ENCODE results near the gene IKZF3.

DNA sequence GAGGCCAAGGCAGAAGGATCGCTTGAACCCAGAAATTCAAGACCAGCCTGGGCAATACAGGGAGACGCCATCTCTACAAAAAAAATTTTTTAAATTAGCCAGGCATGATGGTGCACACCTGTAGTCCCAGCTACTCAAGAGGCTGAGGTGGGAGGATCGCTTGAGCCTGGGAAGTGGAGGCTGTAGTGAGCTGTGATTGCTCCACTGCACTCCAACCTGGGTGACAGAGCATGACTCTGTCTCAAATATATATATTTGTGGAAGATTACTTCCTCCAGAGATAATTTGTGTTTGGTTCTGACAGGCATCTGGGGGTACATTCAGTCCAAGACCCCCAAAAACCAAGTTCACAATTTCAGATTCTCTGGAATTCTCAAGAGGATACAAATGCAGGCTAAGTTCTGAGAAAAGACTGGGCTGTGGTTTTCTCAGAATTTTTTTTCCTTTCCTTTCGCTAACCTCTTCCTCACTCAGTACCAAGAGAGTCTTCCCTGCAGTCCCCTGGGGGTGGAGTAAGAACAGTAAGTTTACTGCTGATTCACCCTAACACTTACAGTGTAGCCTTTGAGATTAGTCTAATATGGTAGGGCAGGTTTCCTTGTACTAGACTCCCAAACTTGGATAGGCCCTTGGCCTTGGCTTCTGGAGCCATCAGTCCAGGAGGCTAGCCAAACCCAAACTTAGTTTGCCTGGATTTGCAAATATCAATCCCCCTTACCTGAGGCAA, 39.2 kb upstream of the IKZF3 start:
- TF ChIP-seq, protein P1, sequence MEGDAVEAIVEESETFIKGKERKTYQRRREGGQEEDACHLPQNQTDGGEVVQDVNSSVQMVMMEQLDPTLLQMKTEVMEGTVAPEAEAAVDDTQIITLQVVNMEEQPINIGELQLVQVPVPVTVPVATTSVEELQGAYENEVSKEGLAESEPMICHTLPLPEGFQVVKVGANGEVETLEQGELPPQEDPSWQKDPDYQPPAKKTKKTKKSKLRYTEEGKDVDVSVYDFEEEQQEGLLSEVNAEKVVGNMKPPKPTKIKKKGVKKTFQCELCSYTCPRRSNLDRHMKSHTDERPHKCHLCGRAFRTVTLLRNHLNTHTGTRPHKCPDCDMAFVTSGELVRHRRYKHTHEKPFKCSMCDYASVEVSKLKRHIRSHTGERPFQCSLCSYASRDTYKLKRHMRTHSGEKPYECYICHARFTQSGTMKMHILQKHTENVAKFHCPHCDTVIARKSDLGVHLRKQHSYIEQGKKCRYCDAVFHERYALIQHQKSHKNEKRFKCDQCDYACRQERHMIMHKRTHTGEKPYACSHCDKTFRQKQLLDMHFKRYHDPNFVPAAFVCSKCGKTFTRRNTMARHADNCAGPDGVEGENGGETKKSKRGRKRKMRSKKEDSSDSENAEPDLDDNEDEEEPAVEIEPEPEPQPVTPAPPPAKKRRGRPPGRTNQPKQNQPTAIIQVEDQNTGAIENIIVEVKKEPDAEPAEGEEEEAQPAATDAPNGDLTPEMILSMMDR (conservative IDR thresholded peaks at IDR 0.05), result no peak
- no peak for TF ChIP-seq ZFX (IDR thresholded peaks at IDR 0.05)

Data from C4-2B (cell line).